ENCODE measurements around the gene ABHD14A. TPM values are rescaled to one million over a fixed set of nuclear protein-coding genes. Genes with fewer than 3 reads are reported as not detected.

ABHD14A gene
- total and polyA plus RNA-seq, 2 of the 13 experiments (the other 11 are each of a cell fraction or from before 2014, with no cell fraction given), result 29.5 to 46.9 TPM

- TF ChIP-seq ZNF24 (IDR thresholded peaks at IDR 0.05) (no peak), DMTF1 (CRISPR knock-in tag; IDR thresholded peaks at IDR 0.05) (peak; percentile 86; the same call in 1 of the 2 replicates), ZNF781 (CRISPR knock-in tag; IDR thresholded peaks at IDR 0.05; ENCODE audit: borderline replicate concordance, not compliant biosample characterization) (peak; percentile 39), DR1 (CRISPR knock-in tag; IDR thresholded peaks at IDR 0.05) (peak; percentile 87), SAFB2 (CRISPR knock-in tag; IDR thresholded peaks at IDR 0.05; ENCODE audit: borderline replicate concordance, low read depth) (peak; percentile 87; the same call in 1 of the 2 replicates), KAT7 (CRISPR knock-in tag; IDR thresholded peaks at IDR 0.05; ENCODE audit: borderline replicate concordance) (peak; percentile 91; the same call in 1 of the 2 replicates), ZNF205 (CRISPR knock-in tag; IDR thresholded peaks at IDR 0.05) (peak; percentile 73; the same call in 1 of the 2 replicates), ZFP62 (CRISPR knock-in tag; IDR thresholded peaks at IDR 0.05) (no peak), CEBPB (IDR thresholded peaks at IDR 0.05; ENCODE audit: borderline replicate concordance, low read depth, low read length) (no peak), ZNF251 (CRISPR knock-in tag; IDR thresholded peaks at IDR 0.05) (0 out of 2 replicates have a peak, but pooled peaks have one; percentile 20), NFIC (IDR thresholded peaks at IDR 0.05; ENCODE audit: low read length) (no peak), SNRNP70 (IDR thresholded peaks at IDR 0.05; ENCODE audit: low read depth, low read length) (no peak), XRCC5 (optimal IDR thresholded peaks at IDR 0.05; ENCODE audit: low read length) (peak; percentile 93), ZNF331 (CRISPR knock-in tag; IDR thresholded peaks at IDR 0.05) (peak; percentile 74), SMAD1 (CRISPR knock-in tag; IDR thresholded peaks at IDR 0.05; ENCODE audit: borderline replicate concordance, low read depth) (peak; percentile 91; the same call in 1 of the 2 replicates), NR2F1 (CRISPR knock-in tag; IDR thresholded peaks at IDR 0.05) (peak in 1 of 2 experiments; percentile 23; a peak in 1 of 4 replicates), ZBTB7A (CRISPR knock-in tag; IDR thresholded peaks at IDR 0.05) (no peak), FOXA1 (IDR thresholded peaks at IDR 0.05) (no peak), FOXA1 (CRISPR knock-in tag; IDR thresholded peaks at IDR 0.05) (no peak; the same call in none of the 2 replicates), SPEN (CRISPR knock-in tag; IDR thresholded peaks at IDR 0.05; ENCODE audit: low read depth) (peak; percentile 30; the same call in 1 of the 2 replicates), ZNF670 (CRISPR knock-in tag; IDR thresholded peaks at IDR 0.05; ENCODE audit: borderline replicate concordance) (no peak), FOXK1 (CRISPR knock-in tag; IDR thresholded peaks at IDR 0.05; ENCODE audit: borderline replicate concordance, low read depth) (0 out of 2 replicates have a peak, but pooled peaks have one; percentile 47), ZNF414 (CRISPR knock-in tag; IDR thresholded peaks at IDR 0.05) (0 out of 2 replicates have a peak, but pooled peaks have one; percentile 22), MLXIP (CRISPR knock-in tag; IDR thresholded peaks at IDR 0.05; ENCODE audit: borderline replicate concordance) (no peak)
These were observed 32.9 kb upstream of the ABHD14A start, which contains the start of the genes PARP3 and RRP9 (continued) for GRCh38 chr3:51941798-51942602.

All from HepG2 (cell line).